ENCODE results near the gene BEST3. TPM values are rescaled to one million over a fixed set of nuclear protein-coding genes. Genes with fewer than 3 reads are reported as not detected.
A peak's percentile ranks its signal among the peaks of the same experiment; 100 is the strongest.

The BEST3 gene
- total and polyA plus RNA-seq, 2 donors (not counting 1 experiment from before 2014, with no cell fraction given): not detected

GRCh38 chr12:69739287-69740191 lies 40.4 kb upstream of the BEST3 start:
- H3K27ac ChIP-seq (ENCODE audit: low read length in 2 of 2): peak overlapping the region; percentile 37 to 91
- peaks cover 4% of the 10 kb centered on the region for H3K27me3 Mint-ChIP-seq
- DNase-seq: peak; percentile 85

More at GRCh38 chr12:69739287-69740191, 40.4 kb upstream of the BEST3 start:
- Histone ChIP-seq H2AFZ (ENCODE audit: insufficient read depth, low read depth, low read length, poor library complexity, severe bottlenecking) (peak overlapping the region; percentile 72), H3K9me3 (ENCODE audit: control extremely low read depth in 1 of 3, control insufficient read depth in 2 of 3, insufficient read depth in 1 of 3, low read length in 2 of 3) (no peaks in the 10 kb centered on the region), H3K9ac (ENCODE audit: low read length) (peak overlapping the region; percentile 76), H3K4me3 (ENCODE audit: control extremely low read depth in 1 of 5, extremely low read depth in 1 of 5, insufficient read depth in 1 of 5, low read depth in 2 of 5, low read length in 4 of 5) (peak overlapping the region; percentile 63 to 77 (median 70)), H3K79me2 (ENCODE audit: control insufficient read depth, insufficient read depth, low read length) (peaks cover 25% of the 10 kb centered on the region), H3K36me3 (replicated peaks in 1 of 2; ENCODE audit: control extremely low read depth in 1 of 2, control insufficient read depth in 1 of 2, extremely low read depth in 1 of 2, insufficient read depth in 2 of 2, low read length in 1 of 2) (no peaks in the 10 kb centered on the region), H4K20me1 (ENCODE audit: control insufficient read depth, insufficient read depth, low read length, poor library complexity, severe bottlenecking) (peaks cover 6% of the 10 kb centered on the region), H3K4me1 (ENCODE audit: control insufficient read depth in 2 of 2, insufficient read depth in 2 of 2, low read length in 2 of 2) (peaks cover 11 to 15% of the 10 kb centered on the region in 2 donors), H3K4me2 (replicated peaks; ENCODE audit: low read depth, low read length, poor library complexity, severe bottlenecking) (peak overlapping the region; percentile 78), H3K27me3 (replicated peaks in 1 of 4; ENCODE audit: control extremely low read depth in 1 of 4, control insufficient read depth in 3 of 4, insufficient read depth in 4 of 4, low read length in 3 of 4) (peaks cover 0 to 6% (median 0%) of the 10 kb centered on the region in 4 experiments)
- WGBS (ENCODE audit: insufficient coverage): under 1% methylated on average over 60 of the region's 66 CpGs
- Mint-ChIP-seq H3K27ac (peak overlapping the region; percentile 75), H3K4me3 (peak overlapping the region; percentile 87), H3K4me1 (peaks cover 11% of the 10 kb centered on the region), H3K9me3 (ENCODE audit: insufficient read depth) (no peaks in the 10 kb centered on the region)
- intact Hi-C loops (cut with micrococcal nuclease): loop anchor here (1.0 to 5.0 kb wide), 8 partner anchors 269 to 1948 kb away; partner anchors contain the start of genes CNOT2, CPSF6, FRS2 and KCNMB4
- peak; percentile 12 for ATAC-seq (ENCODE audit: low read depth)
- TF ChIP-seq EZH2 (IDR thresholded peaks at IDR 0.05; ENCODE audit: borderline replicate concordance, insufficient read depth, low read depth, low read length, poor library complexity, severe bottlenecking): no peak
- no peak for TF ChIP-seq CTCF (IDR thresholded peaks at IDR 0.05)
- ChIA-PET POLR2A (no interaction called here), CTCF (no interaction called here)
